KMS-11 (cell line): ENCODE data around the gene BIRC7.

ENCODE experiments used
- H2AFZ ChIP-seq: fragments of 200-600 bp; sonication (generic); 2 replicates; pipeline ENCODE4 v1.6.1; 2016; ENCODE audit warnings: antibody characterized with exemption, mixed run types, low read depth
- H3K27ac ChIP-seq: fragments of 200-600 bp; sonication (generic); 2 replicates; pipeline ENCODE4 v1.6.1; 2016; ENCODE audit warnings: mild to moderate bottlenecking, mixed run types
- H3K27me3 ChIP-seq: fragments of 200-600 bp; sonication (generic); 2 replicates; pipeline ENCODE4 v1.6.1; 2017; ENCODE audit warnings: mild to moderate bottlenecking, low read depth, mixed run types, moderate library complexity; ENCODE audit not compliant: insufficient read depth
- H3K36me3 ChIP-seq: fragments of 200-600 bp; sonication (generic); 2 replicates; pipeline ENCODE4 v1.6.1; 2017; ENCODE audit warnings: mild to moderate bottlenecking, mixed run types; ENCODE audit not compliant: insufficient read depth
- H3K4me1 ChIP-seq: fragments of 200-600 bp; sonication (generic); 2 replicates; pipeline ENCODE4 v1.6.1; 2016; ENCODE audit warnings: mild to moderate bottlenecking, low read depth, mixed run types; ENCODE audit not compliant: poor library complexity, severe bottlenecking
- H3K4me2 ChIP-seq: fragments of 200-600 bp; sonication (generic); 2 replicates; pipeline ENCODE4 v1.7.0; 2016; ENCODE audit warnings: mild to moderate bottlenecking, mixed run types
- H3K4me3 ChIP-seq: fragments of 200-600 bp; sonication (generic); IDR thresholded peaks from 2 replicates; pipeline ENCODE4 v1.6.1; 2017; ENCODE audit warnings: low read depth, low read length, mixed read lengths; ENCODE audit not compliant: insufficient read depth
- H3K79me2 ChIP-seq: fragments of 200-600 bp; sonication (generic); 2 replicates; pipeline ENCODE4 v1.6.1; 2016; ENCODE audit warnings: low read depth, mixed run types; ENCODE audit not compliant: insufficient read depth
- H3K9ac ChIP-seq: fragments of 200-600 bp; sonication (generic); 2 replicates; pipeline ENCODE4 v1.6.1; 2016; ENCODE audit warnings: mild to moderate bottlenecking, mixed run types
- H4K20me1 ChIP-seq: fragments of 200-600 bp; sonication (generic); 2 replicates; pipeline ENCODE4 v1.6.1; 2016; ENCODE audit warnings: mild to moderate bottlenecking, mixed run types; ENCODE audit not compliant: insufficient read depth
- CTCF ChIP-seq: fragments of 200-600 bp; sonication (generic); conservative IDR thresholded peaks from 2 replicates; pipeline ENCODE4 v1.6.1; 2017; ENCODE audit warnings: low read depth, mild to moderate bottlenecking, antibody characterized with exemption, low read length, moderate library complexity, mixed read lengths

Gene BIRC7

GRCh38 chr20:63257629-63258028 lies 21.9 kb downstream of the BIRC7 start:
- Histone ChIP-seq H3K4me1 (no peaks in the 10 kb centered on the region), H3K4me3 (no peak overlapping the region), H2AFZ (no peak overlapping the region), H3K79me2 (no peaks in the 10 kb centered on the region), H3K27ac (no peak overlapping the region), H3K36me3 (no peaks in the 10 kb centered on the region), H3K27me3 (peaks cover 96% of the 10 kb centered on the region), H3K9ac (no peak overlapping the region), H3K4me2 (no peak overlapping the region), H4K20me1 (no peaks in the 10 kb centered on the region)
- no peak for TF ChIP-seq CTCF

GRCh38 chr20:63258781-63259180 lies 23.1 kb downstream of the BIRC7 start:
- no peak overlapping the region for H3K9ac ChIP-seq
- H4K20me1 ChIP-seq = no peaks in the 10 kb centered on the region
- no peak overlapping the region for H3K27ac ChIP-seq
- H3K4me1 ChIP-seq = no peaks in the 10 kb centered on the region
- no peaks in the 10 kb centered on the region for H3K79me2 ChIP-seq
- no peak for TF ChIP-seq CTCF
- H2AFZ ChIP-seq = no peak overlapping the region
- peaks cover 97% of the 10 kb centered on the region for H3K27me3 ChIP-seq
- H3K4me3 ChIP-seq = no peak overlapping the region
- H3K4me2 ChIP-seq = no peak overlapping the region
- H3K36me3 ChIP-seq = no peaks in the 10 kb centered on the region

- Histone ChIP-seq H3K27me3 (peaks cover 100% of the 10 kb centered on the region), H4K20me1 (no peaks in the 10 kb centered on the region), H3K79me2 (no peaks in the 10 kb centered on the region), H3K36me3 (no peaks in the 10 kb centered on the region), H3K4me2 (no peak overlapping the region), H2AFZ (no peak overlapping the region), H3K9ac (no peak overlapping the region), H3K27ac (no peak overlapping the region), H3K4me3 (no peak overlapping the region), H3K4me1 (no peaks in the 10 kb centered on the region)
- no peak for TF ChIP-seq CTCF
Observed at GRCh38 chr20:63259734-63260460, 24.2 kb downstream of the BIRC7 start.

- no peaks in the 10 kb centered on the region for H3K4me1 ChIP-seq
- H3K79me2 ChIP-seq = no peaks in the 10 kb centered on the region
- H4K20me1 ChIP-seq = no peaks in the 10 kb centered on the region
- no peak overlapping the region for H2AFZ ChIP-seq
- H3K27me3 ChIP-seq = peaks cover 100% of the 10 kb centered on the region
- no peak overlapping the region for H3K27ac ChIP-seq
- no peaks in the 10 kb centered on the region for H3K36me3 ChIP-seq
- no peak overlapping the region for H3K4me3 ChIP-seq
- H3K9ac ChIP-seq = no peak overlapping the region
- no peak for TF ChIP-seq CTCF
- no peak overlapping the region for H3K4me2 ChIP-seq
Observed at GRCh38 chr20:63260521-63260920, 24.8 kb downstream of the BIRC7 start.
